Measurements from ENCODE around the gene TEX36.
A peak's percentile ranks its signal among the peaks of the same experiment; 100 is the strongest.
"Not testable (repeated sequence)": the region's sequence is repeated elsewhere in the genome, so short reads cannot be mapped to it uniquely, and the experiment has no call there.

Gene TEX36

GRCh38 chr10:125691160-125691981 is 8.4 kb upstream of the TEX36 start:
- DNase-seq, result no peak

GRCh38 chr10:125689955-125690569 is 7.1 kb upstream of the TEX36 start:
- DNase-seq, result no peak

GRCh38 chr10:125687507-125688185 is 4.7 kb upstream of the TEX36 start:
- DNase-seq, result no peak

- peak in 2 of 3 donors; percentile 4 to 13 for DNase-seq
These were observed 1.6 kb upstream of the TEX36 start for GRCh38 chr10:125684581-125684980.

GRCh38 chr10:125683821-125684220 is 858 bp upstream of the TEX36 start:
- DNase-seq, result no peak

- DNase-seq, result no peak
These were observed 3.5 kb downstream of the TEX36 start for GRCh38 chr10:125679436-125679835.

- no peak for DNase-seq
These were observed 10.1 kb downstream of the TEX36 start for GRCh38 chr10:125672884-125673283.

GRCh38 chr10:125662584-125662983 is 20.4 kb downstream of the TEX36 start:
- DNase-seq, result no peak

- DNase-seq, result no peak
These were observed 20.9 kb downstream of the TEX36 start for GRCh38 chr10:125661941-125662515.

- DNase-seq, result no peak
These were observed 21.5 kb downstream of the TEX36 start for GRCh38 chr10:125661431-125661940.

GRCh38 chr10:125659071-125659470 is 23.9 kb downstream of the TEX36 start:
- DNase-seq, result no peak

GRCh38 chr10:125656523-125656922 is 26.4 kb downstream of the TEX36 start:
- DNase-seq, result no peak

GRCh38 chr10:125653113-125653512 is 29.9 kb downstream of the TEX36 start:
- DNase-seq, result not testable (repeated sequence)

GRCh38 chr10:125646311-125646710 is 36.7 kb downstream of the TEX36 start:
- no peak for DNase-seq

- DNase-seq, result no peak
These were observed 41.6 kb downstream of the TEX36 start for GRCh38 chr10:125641398-125641797.

- DNase-seq, result no peak
These were observed 42.3 kb downstream of the TEX36 start for GRCh38 chr10:125640653-125641052.

- no peak for DNase-seq
These were observed 43.1 kb downstream of the TEX36 start for GRCh38 chr10:125639846-125640245.

- DNase-seq, result no peak
These were observed 44.4 kb downstream of the TEX36 start for GRCh38 chr10:125638555-125638954.

- DNase-seq, result no peak
These were observed 45.5 kb downstream of the TEX36 start for GRCh38 chr10:125637496-125637895.

- DNase-seq, result no peak
These were observed 48.4 kb downstream of the TEX36 start for GRCh38 chr10:125634606-125635005.

GRCh38 chr10:125633517-125633999 is 49.4 kb downstream of the TEX36 start:
- DNase-seq, result no peak

GRCh38 chr10:125631806-125632205 is 51.2 kb downstream of the TEX36 start:
- no peak for DNase-seq

- no peak for DNase-seq
These were observed 53.1 kb downstream of the TEX36 start for GRCh38 chr10:125629758-125630376.
